Muscle layer of duodenum (tissue), 2 donors: Measurements from ENCODE around the gene CNNM2.
"Not testable (repeated sequence)": the region's sequence is repeated elsewhere in the genome, so short reads cannot be mapped to it uniquely, and the experiment has no call there.

Source experiments
- H3K27ac ChIP-seq: one replicate; pipeline ENCODE4 v1.7.0; 2013; ENCODE audit warnings: mild to moderate bottlenecking, low read length
- H3K27me3 ChIP-seq: one replicate; pipeline ENCODE4 v1.7.0; 2013; ENCODE audit warnings: low read depth, mild to moderate bottlenecking, control low read depth, low read length
- H3K36me3 ChIP-seq, 2 donors: one replicate each; pipeline ENCODE4 v1.7.0; 2013; ENCODE audit warnings: low read length in 2 of 2, control low read depth in 1 of 2, mild to moderate bottlenecking in 1 of 2; ENCODE audit not compliant: insufficient read depth in 2 of 2, control insufficient read depth in 1 of 2
- H3K4me1 ChIP-seq, 2 donors: one replicate each; pipeline ENCODE4 v1.7.0; 2013; ENCODE audit warnings: low read length in 2 of 2, mild to moderate bottlenecking in 2 of 2, control low read depth in 1 of 2, moderate library complexity in 1 of 2; ENCODE audit not compliant: insufficient read depth in 2 of 2, control insufficient read depth in 1 of 2
- H3K4me3 ChIP-seq, 2 donors: one replicate each; pipeline ENCODE4 v1.7.0; 2013; ENCODE audit warnings: low read length in 2 of 2, low read depth in 1 of 2, mild to moderate bottlenecking in 1 of 2
- H3K9me3 ChIP-seq, 2 donors: one replicate each; pipeline ENCODE4 v1.7.0; 2013; ENCODE audit warnings: low read length in 2 of 2, control low read depth in 1 of 2, mild to moderate bottlenecking in 1 of 2; ENCODE audit not compliant: control insufficient read depth in 1 of 2
- donor health status: healthy.

The CNNM2 gene

DNA sequence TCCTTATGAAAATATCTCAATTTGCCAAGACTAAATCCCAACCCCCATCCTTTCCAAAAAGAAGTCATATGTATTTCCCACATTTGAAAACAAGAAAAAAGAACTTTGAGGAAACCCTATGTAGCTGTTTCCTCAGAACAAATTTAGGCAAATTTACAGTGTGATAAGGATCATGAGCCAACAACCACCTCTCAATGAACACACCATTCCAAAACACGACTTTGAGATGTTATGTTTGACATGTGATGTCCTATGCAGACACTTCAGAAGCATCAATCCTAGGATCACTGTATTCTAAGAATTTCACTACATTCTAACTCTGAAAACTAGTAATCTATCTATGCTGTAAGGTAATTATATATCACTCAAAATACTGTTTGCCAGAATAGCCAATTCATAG is 212.8 kb downstream of the CNNM2 start:
- Histone ChIP-seq H3K4me1 (no peaks in the 10 kb centered on the region), H3K4me3 (no peak overlapping the region), H3K27me3 (no peaks in the 10 kb centered on the region), H3K27ac (no peak overlapping the region), H3K36me3 (peaks cover 0 to 4% of the 10 kb centered on the region in 2 donors), H3K9me3 (no peaks in the 10 kb centered on the region)

DNA sequence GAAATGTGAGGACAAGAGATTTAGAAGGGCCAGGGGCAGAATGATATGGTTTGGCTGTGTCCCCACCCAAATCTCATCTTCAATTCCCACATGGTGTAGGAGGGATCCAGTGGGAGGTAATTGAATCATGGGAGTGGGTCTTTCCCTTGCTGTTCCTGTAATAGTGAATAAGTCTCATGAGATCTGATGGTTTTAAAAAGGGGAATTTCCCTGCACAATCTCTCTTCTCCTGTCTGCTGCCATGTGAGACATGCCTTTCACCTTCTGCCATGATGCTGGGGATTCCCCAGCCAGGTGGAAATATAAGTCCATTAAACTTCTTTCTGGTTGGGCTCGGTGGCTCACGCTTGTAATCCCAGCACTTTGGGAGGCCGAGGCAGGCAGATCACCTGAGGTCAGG is 217.1 kb downstream of the CNNM2 start:
- H3K9me3 ChIP-seq, H3K27me3 ChIP-seq, H3K4me3 ChIP-seq, H3K27ac ChIP-seq, H3K4me1 ChIP-seq: not testable (repeated sequence)
- peaks cover 5 to 14% of the 10 kb centered on the region in 2 donors for H3K36me3 ChIP-seq

DNA sequence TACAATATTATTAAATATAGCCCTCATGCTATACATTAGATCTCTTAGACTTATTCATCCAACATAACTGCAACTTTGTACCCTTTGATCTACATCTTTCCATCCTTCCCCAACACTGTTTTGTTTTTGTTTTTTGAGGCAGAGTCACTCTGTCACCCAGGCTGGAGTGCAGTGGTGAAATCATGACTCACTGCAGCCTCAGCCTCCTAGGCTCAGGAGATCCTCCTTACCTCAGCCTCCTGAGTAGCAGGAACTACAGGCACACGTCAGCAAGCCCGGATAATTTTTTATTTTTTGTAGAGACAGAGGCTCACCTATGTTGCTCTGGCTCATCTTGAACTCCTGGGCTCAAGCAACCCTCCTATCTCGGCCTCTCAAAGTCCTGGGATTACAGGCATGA is 221.7 kb downstream of the CNNM2 start:
- H3K36me3 ChIP-seq = peaks cover 5 to 19% of the 10 kb centered on the region in 2 donors

More for the DNA sequence above, 221.7 kb downstream of the CNNM2 start:
- H3K9me3 ChIP-seq = no peaks in the 10 kb centered on the region
- no peak overlapping the region for H3K27ac ChIP-seq
- peaks cover 0 to 12% of the 10 kb centered on the region in 2 donors for H3K4me1 ChIP-seq
- H3K4me3 ChIP-seq = no peak overlapping the region
- no peaks in the 10 kb centered on the region for H3K27me3 ChIP-seq
